ENCODE data around the gene POLR3H.
A peak's percentile ranks its signal among the peaks of the same experiment; 100 is the strongest.
"Not testable (repeated sequence)": the region's sequence is repeated elsewhere in the genome, so short reads cannot be mapped to it uniquely, and the experiment has no call there.

The POLR3H gene, protein sequence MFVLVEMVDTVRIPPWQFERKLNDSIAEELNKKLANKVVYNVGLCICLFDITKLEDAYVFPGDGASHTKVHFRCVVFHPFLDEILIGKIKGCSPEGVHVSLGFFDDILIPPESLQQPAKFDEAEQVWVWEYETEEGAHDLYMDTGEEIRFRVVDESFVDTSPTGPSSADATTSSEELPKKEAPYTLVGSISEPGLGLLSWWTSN

GRCh38 chr22:41543854-41544670, at the start of gene POLR3H:
Gene POLR3H, minus strand, starts transcription at chr22:41544470. Its CDS starts 369 bp downstream, at chr22:41544101.
- DNase-seq = peak; percentile 99

GRCh38 chr22:41593336-41593960, 49.2 kb upstream of the POLR3H start:
- DNase-seq = not testable (repeated sequence)

DNA sequence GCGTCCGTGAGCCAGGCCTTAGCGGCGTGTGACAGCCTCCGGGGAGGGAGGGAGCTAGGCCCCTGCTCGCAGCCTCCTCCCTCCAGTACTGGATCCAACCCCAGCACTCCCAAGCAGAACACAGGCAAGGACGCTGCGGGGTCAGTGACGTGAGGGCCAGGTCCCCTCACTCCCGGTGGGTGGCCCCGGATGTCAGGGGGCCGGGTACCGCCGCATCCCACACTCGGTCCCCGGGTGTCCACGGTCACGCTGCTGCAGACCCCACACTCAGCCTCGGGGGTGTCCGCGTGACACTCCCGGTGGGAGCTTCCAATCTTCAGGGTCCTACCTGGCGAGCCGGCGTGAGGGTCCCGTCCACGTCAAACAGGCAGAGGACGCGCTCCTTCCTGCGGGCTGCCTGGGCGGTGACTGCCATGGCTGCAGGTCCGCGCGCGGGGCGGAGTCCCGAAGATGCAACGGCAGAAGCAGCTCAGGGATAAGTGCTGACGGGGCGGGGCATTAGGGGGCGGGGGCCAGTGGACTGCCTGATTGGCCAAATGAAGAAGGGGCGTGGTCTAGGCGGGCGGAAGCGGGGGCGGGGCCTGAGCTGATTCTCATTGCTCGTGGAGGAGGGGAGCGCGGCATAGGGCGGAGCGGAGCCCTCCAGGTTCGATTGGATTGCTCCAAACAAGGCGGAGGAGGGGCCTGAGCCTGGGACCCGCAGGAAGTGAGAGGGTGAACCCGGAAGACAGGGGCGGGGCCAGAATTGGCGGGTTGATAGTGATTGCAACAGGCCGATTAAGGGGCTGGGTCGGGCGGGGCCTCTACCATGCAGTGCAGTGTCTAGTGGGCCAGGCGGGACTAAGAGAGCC, 45.3 kb upstream of the POLR3H start, which contains the start of gene PMM1:
Gene PMM1 (minus strand): TSS at position 450 of the 851 bp plus-strand sequence. CDS start 35 bp downstream, at position 415.
- peak; percentile 100 for DNase-seq

DNA sequence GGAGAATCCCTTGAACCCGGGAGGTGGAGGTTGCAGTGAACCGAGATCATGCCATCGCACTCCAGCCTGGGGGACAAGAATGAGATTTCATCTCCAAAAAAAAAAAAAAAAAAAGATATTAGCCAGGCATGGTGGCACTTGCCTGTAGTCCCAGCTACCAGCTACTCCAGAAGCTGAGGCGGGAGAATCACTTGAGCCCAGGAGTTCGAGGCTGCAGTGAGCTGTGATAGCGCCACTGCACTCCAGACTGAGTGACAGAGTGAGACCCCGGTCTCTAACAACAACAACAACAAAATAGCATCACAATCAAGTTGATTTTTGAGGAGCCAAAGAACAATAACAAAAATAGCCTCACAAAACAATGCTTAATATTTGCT, 43.1 kb upstream of the POLR3H start:
- no peak for DNase-seq

DNA sequence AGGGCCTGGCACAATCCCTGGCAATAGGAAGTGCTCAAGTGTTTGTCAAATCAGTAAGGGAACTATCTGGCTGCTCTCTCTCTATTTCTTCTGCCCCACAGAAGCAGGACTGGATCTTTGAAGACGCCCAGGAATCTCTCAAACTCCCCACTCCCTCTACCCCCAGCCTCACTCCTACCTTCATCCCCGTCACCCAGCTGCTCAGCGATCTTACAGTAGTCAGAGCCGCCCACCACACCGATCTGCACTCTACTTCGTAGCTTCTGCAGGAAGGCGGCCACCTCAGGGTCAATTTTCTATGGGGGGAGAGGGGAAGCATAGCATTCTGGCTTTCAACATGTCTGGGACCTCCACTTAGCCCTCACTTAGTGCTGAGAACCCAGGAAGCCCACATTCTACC, 41.6 kb upstream of the POLR3H start:
- DNase-seq = no peak

- no peak for DNase-seq
Observed at GRCh38 chr22:41584881-41585280, 40.6 kb upstream of the POLR3H start.

GRCh38 chr22:41582694-41583093, 38.4 kb upstream of the POLR3H start:
- no peak for DNase-seq

DNA sequence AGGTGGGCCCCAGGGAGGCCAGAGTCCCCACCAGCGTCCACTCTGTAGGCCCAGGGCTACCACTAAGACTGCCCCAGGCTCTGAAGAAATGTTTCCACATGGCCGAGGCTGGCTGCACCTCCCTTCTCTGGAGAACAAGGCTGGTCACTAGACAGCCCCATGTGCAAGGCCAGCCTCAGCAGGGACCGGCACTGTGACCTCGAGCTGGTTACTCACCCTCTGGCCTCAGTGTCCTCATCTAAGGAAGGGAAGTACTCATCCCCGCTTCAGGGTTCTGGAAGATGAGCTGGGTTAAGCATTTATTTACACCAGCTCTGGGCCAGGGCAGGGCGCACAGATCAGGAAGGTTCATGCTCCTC, 35.7 kb upstream of the POLR3H start:
- no peak for DNase-seq

GRCh38 chr22:41579297-41579996, 35.2 kb upstream of the POLR3H start:
- DNase-seq = no peak

DNA sequence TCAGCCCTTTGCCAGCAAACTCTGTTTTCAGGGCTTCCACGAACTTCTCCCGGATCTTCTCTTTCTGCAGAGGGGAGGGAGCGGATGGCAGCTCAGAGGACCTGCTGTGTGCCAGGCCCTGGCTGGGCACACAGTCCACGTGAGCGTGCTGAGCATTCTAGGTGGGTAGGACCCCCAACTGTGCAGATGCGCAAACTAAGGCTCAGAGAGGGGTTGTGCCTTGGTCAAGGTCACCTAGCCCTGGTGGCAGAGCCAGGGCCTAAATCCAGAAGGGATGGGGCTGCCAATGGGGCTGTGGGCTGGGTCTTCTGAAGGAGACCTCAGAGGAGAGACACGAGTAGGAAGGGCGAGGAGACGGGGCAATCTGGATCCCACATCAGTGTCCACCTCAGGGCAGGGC, 34.5 kb upstream of the POLR3H start:
- DNase-seq = no peak

DNA sequence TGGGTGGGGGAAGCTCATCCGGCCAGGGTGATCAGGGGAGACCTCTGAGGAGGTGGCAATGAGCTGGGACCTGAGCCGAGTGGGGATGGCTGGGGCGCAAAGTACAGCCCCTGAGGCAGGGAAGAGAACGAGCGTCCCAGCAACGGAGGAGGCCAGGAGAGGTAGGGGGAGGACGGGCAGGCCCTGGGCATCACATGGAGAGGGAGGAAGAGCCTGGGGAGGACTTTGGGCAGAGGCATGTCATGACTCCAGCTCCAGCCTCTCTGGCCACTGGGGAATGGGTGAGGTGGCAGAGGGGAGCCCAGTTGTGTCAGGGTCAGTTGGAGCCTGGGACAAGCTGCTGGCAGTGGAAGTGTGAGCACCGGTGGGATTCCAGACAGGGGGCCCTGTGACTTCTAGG, 33.8 kb upstream of the POLR3H start:
- no peak for DNase-seq

GRCh38 chr22:41576877-41577276, 32.6 kb upstream of the POLR3H start:
- peak; percentile 52 for DNase-seq

- DNase-seq = no peak
Observed at GRCh38 chr22:41575533-41575932, 31.3 kb upstream of the POLR3H start.

DNA sequence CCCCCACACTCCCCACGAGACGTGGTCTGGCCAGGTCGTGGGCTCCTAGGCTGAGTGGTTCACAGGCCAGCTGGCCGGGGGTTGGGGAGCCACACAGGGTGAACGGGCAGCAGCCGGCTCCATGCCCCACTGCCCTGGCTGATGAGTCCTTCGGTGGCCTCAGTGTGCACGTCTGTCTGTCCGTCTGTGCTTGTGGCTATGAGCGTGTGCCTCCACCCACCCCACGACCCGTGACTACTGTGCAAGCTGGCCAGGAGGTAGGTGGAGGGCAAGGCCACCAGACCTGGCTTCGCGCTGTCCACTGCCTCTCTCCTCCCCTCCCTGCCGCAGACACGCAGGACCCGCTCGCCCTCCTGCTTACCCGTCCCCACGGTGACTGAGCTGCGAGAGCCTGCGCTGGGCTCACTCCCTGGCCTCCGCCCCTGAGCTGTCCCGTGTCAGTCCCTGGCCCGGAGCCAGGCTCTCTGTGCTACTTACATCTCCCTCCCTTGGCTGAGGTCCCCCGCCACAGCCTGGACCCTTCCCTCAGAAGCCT, 30.6 kb upstream of the POLR3H start:
- no peak for DNase-seq

- no peak for DNase-seq
Observed at GRCh38 chr22:41573677-41574076, 29.4 kb upstream of the POLR3H start.

DNA sequence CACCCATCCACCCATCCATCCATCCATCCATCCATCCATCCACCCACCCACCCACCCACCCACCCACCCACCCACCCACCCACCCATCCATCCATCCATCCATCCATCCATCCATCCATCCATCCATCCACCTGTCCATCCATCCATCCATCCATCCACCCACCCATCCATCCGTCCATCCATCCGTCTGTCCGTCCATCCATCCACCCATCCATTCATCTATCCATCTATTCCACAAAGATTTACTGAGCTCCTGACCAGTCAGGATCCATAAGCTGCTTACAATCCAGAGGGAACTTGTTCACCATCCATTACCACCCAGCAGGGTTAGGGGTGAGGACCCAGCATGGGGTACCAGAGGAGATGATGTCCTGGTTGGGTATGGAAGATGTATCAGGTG, 28.0 kb upstream of the POLR3H start:
- not testable (repeated sequence) for DNase-seq

GRCh38 chr22:41571786-41572185, 27.5 kb upstream of the POLR3H start:
- DNase-seq = no peak

GRCh38 chr22:41570221-41570620, 26.0 kb upstream of the POLR3H start:
- no peak for DNase-seq

DNA sequence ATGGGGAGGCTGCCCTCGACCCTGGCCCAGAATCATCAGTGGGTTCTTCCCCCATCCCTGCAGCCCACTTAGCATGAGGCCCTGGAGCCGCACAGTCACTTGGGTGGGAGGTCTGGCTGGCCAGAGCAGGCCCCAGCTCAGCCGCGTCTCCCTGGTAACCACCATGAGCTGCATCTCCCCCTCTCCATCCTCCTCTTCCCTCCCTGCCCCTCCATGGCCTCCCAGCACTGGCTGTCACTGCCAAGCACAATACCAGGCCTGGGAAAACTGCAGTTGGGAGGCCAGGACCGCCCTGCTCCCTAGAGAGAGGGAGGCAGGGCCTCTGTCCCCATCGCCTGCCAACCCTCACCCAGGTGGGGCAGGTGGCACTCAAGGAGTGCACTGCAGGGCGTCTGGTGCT, 24.5 kb upstream of the POLR3H start:
- DNase-seq = no peak

GRCh38 chr22:41567512-41567768, 23.2 kb upstream of the POLR3H start:
- DNase-seq = no peak

DNA sequence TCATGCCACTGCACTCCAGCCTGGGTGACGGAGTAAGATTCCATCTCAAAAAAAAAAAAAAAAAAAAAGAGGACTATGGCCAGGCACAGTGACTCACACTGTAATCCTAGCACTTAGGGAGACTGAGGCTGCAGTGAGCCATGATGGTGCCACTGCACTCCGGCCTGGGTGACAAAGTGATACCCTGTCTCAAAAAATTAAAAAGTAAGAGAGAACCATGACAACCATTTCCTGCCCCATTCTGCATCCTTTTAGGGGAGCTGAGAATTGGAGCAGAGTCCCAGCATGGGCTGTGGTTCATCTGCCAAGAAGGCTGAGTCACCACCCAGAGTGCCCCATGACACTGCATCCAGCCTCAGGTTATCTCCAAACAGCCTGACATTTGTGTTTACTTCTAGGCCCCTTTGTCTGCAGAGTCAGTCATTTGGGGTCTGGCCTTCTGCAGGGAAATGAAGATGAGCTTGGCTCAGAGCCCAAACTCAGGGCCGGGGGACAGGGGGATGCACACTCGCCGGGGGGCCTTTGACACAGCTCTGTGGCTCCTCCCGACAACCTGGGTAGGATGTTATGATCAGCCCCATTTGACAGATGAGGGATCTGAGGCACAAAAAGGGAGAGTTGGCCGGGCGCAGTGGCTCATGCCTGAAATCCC, 21.3 kb upstream of the POLR3H start:
- peak; percentile 43 for DNase-seq

- DNase-seq = no peak
Observed at GRCh38 chr22:41564563-41564962, 20.3 kb upstream of the POLR3H start.
